HL-60 (cell line): Measurements from ENCODE around the gene WAPL.

Experiments used
- DNase-seq, 2 experiments: peaks; one replicate each; pipeline ENCODE4 v3.0.0-alpha.2; 2010 to 2020; ENCODE audit warnings: low read depth in 1 of 2, low spot score in 1 of 2
- H3K27ac ChIP-seq: fragments of 250-450 bp; sonication (Bioruptor Pico); replicated peaks from 2 replicates; pipeline ENCODE4 v1.5.1; 2020; ENCODE audit warnings: mild to moderate bottlenecking, moderate library complexity
- H3K27me3 ChIP-seq: fragments of 250-450 bp; sonication (Bioruptor Pico); 2 replicates; pipeline ENCODE4 v1.5.1; 2021; ENCODE audit warnings: mild to moderate bottlenecking, moderate library complexity; ENCODE audit not compliant: insufficient read depth, poor library complexity, severe bottlenecking
- H3K4me3 ChIP-seq: replicated peaks from 2 replicates; pipeline ENCODE4 v1.5.1; 2011; ENCODE audit warnings: mild to moderate bottlenecking, control low read depth, low read length; ENCODE audit not compliant: insufficient read depth
- CTCF ChIP-seq: IDR thresholded peaks from one replicate; pipeline ENCODE4 v1.5.1; 2011; ENCODE audit warnings: low read length, control low read depth, inconsistent platforms; ENCODE audit not compliant: insufficient read depth
- GABPA ChIP-seq: IDR thresholded peaks from 2 replicates; pipeline ENCODE4 v1.6.1; 2012; ENCODE audit warnings: low read depth
- POLR2AphosphoS5 ChIP-seq: IDR thresholded peaks from 2 replicates; pipeline ENCODE4 v1.6.1; 2012; ENCODE audit warnings: low read depth
- SPI1 ChIP-seq: IDR thresholded peaks from 2 replicates; pipeline ENCODE4 v1.6.1; 2012; ENCODE audit warnings: low read depth, mild to moderate bottlenecking, borderline replicate concordance
- TF ChIP-seq, protein P1 (sequence below): IDR thresholded peaks from 2 replicates; pipeline ENCODE4 v1.6.1; 2012; ENCODE audit warnings: low read depth; ENCODE audit not compliant: insufficient replicate concordance

WAPL gene

GRCh38 chr10:86449926-86450558, 71.5 kb downstream of the WAPL start:
- Histone ChIP-seq H3K4me3 (no peak overlapping the region), H3K27ac (peak overlapping the region; percentile 67), H3K27me3 (no peaks in the 10 kb centered on the region)
- TF ChIP-seq GABPA (peak; percentile 18; the same call in 1 of the 2 replicates), POLR2AphosphoS5 (no peak)
- DNase-seq, result peak; percentile 15 to 41

GRCh38 chr10:86447432-86447831, 74.2 kb downstream of the WAPL start:
- DNase-seq, result no peak
- TF ChIP-seq, protein P1, sequence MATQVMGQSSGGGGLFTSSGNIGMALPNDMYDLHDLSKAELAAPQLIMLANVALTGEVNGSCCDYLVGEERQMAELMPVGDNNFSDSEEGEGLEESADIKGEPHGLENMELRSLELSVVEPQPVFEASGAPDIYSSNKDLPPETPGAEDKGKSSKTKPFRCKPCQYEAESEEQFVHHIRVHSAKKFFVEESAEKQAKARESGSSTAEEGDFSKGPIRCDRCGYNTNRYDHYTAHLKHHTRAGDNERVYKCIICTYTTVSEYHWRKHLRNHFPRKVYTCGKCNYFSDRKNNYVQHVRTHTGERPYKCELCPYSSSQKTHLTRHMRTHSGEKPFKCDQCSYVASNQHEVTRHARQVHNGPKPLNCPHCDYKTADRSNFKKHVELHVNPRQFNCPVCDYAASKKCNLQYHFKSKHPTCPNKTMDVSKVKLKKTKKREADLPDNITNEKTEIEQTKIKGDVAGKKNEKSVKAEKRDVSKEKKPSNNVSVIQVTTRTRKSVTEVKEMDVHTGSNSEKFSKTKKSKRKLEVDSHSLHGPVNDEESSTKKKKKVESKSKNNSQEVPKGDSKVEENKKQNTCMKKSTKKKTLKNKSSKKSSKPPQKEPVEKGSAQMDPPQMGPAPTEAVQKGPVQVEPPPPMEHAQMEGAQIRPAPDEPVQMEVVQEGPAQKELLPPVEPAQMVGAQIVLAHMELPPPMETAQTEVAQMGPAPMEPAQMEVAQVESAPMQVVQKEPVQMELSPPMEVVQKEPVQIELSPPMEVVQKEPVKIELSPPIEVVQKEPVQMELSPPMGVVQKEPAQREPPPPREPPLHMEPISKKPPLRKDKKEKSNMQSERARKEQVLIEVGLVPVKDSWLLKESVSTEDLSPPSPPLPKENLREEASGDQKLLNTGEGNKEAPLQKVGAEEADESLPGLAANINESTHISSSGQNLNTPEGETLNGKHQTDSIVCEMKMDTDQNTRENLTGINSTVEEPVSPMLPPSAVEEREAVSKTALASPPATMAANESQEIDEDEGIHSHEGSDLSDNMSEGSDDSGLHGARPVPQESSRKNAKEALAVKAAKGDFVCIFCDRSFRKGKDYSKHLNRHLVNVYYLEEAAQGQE, result no peak
- TF ChIP-seq GABPA (peak; percentile 54; the same call in 1 of the 2 replicates), POLR2AphosphoS5 (no peak), CTCF (no peak), SPI1 (no peak)
- Histone ChIP-seq H3K27me3 (no peaks in the 10 kb centered on the region), H3K4me3 (no peak overlapping the region), H3K27ac (peak overlapping the region; percentile 39)

GRCh38 chr10:86446987-86447386, 74.6 kb downstream of the WAPL start:
- H3K4me3 ChIP-seq, result no peak overlapping the region
- H3K27me3 ChIP-seq, result no peaks in the 10 kb centered on the region
- DNase-seq, result no peak
- H3K27ac ChIP-seq, result peak overlapping the region; percentile 39
- TF ChIP-seq, protein P1, result no peak
- TF ChIP-seq GABPA (no peak), POLR2AphosphoS5 (no peak)

- Histone ChIP-seq H3K27me3 (no peaks in the 10 kb centered on the region), H3K4me3 (no peak overlapping the region), H3K27ac (peak overlapping the region; percentile 39)
- DNase-seq, result no peak
- no peak for TF ChIP-seq POLR2AphosphoS5
- no peak for TF ChIP-seq GABPA
- TF ChIP-seq SPI1, result no peak
- TF ChIP-seq, protein P1, result no peak
- no peak for TF ChIP-seq CTCF
Observed at GRCh38 chr10:86446440-86446839, 75.2 kb downstream of the WAPL start.
